GM19452 (cell line): ENCODE measurements around the gene PAK5.

Experiments
- ATAC-seq: cut with Tn5 transposase; IDR thresholded peaks from one replicate; pipeline ENCODE4 v1.9.1; 2021; ENCODE audit not compliant: unreplicated experiment

Gene PAK5

DNA sequence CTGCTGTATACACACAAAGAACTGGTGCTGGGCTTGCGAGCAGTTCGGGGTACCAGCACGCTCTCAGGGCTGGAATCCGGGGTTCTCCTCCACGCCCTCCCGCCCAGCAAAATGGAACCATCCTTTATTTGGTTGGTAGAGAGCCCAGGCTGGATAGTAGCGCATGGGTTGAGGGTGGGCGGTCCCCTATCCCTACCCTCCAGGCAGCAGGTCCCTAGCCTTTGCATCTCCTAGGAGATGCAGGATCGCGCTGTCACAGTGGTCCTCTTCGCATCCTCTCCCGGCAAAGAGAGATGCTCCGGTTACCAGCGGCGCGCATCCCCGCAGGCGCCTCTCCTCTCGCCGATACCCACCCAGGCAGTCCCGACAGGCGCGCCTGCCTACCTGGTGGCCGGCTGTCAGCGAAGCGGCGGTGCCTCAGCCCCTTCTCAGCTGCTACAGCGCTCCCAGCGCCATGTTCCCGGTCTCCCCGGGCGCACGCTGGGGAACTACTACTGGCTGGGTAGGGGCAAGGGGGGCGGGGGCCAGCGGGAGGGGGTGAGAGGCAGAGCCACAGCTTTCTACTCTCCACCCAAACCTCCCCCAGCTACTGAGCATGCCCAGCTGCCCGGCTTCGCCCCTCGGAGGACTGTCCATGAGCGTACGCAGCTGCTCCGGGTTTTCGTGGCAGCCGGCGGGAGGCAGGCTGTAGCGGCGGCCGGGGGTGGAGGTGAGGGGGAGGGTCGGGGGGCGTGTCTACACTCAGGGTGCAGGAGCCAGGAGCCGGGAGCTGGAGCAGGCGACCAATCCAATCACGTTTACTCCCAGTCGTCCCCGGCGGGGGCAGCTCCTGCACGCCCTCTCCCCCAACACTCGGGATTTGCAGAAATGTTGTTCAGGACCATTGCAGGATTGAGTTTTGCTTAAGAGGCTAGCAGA is at the start of gene PAK5:
Gene PAK5 (minus strand): TSS at position 699 of the 918 bp plus-strand sequence. CDS start 194,748 bp downstream, outside the sequence.
- no peak for ATAC-seq

GRCh38 chr20:9887706-9888105 is 48.8 kb upstream of the PAK5 start:
- ATAC-seq = no peak

DNA sequence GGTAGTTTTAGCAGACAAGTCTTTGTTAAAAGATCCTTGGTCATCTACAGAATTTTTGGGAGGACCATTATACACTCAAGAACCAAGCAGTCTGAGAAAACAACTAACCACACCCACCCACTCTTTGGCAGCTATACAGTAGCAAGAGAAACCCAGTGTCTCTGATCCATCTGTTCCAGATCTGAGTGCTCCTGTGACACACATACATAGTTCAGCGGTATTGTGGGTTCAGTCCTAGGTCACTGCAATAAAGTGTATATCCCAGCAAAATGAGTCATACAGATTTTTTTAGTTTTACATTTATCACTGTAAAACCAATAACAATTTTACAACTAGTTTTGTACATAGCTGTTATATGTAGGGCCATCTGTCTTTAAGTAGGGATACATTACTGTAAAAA is 47.4 kb upstream of the PAK5 start:
- no peak for ATAC-seq

- ATAC-seq = no peak
Observed at GRCh38 chr20:9884666-9885065, 45.8 kb upstream of the PAK5 start.

DNA sequence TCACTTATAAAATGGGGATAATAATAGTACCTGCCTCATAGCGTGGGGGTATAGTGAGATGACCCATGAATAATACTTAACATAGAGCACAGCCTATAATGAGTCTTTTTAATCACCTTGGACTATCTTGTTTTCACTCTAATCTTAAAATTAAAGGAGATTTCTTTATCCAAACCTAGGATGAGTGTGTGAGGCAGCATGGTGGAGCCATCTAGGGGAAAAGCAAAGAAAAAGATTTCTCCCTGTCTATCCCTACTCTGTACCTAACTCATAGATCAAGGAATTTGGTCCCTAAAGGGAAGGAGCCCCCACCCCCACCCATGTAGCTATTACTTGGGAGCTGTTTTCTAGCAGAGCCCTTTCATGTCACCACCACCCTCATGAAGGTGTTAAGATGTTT is 45.2 kb upstream of the PAK5 start:
- ATAC-seq = no peak

DNA sequence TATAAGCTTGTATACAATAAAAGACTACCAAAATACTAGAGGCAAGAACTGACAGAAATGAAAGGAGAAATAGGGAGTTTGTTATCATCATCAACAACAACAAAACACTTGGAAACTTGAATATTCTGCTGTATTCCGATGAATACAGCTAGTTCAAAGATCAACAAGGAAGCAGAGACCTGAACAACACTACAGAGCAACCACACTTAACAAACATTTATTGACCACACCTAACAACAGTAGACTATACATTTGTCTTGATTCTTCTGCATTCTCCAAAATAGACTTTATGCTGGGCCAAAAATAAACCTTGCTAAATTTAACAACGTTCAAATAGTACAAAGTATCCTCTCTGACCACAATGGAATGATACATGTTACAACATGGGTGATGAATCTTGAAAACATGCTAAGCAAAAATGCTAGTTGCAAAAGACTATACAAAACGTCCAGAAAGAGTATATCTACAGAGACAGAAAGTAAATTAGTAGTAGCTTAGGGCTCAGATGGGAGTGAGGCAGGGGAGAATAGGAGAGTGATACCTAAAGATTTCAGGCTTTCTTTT is 39.1 kb upstream of the PAK5 start:
- no peak for ATAC-seq

DNA sequence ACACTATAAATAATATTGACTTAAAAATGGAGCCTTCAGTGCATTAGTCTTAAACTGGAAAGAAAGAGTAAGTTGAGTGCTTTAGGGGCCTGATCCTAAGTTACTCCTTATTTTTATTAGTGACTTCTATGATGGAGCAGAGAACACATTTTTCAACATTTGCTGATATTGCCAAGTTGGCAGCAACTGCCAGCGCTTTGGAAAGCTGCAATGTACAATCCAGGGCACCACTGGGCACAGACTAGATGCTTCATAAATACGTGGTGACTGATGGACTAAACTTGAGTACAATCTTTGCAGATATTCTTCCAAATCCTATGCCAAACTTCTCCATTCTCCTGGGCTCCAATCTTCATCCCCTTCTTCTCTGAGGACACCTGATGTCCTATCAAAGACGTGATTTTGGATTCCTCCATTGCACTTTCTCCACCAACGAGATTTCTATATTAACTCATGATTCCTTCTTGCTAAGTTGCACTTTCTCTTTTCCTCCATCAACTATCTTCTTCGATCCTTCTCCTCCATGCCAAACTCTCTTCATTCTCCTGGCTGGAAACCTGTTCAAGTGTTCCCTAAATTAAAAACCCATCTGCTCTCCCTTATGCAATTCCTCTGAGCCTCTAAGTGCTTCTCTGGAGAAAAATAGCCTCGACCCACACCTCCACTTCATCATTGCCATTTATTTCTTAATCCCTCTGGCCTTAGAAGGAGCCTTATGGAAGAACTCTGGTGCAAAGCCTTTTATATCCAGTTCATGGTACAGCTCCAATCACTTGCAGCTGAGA is 28.5 kb upstream of the PAK5 start:
- ATAC-seq = no peak

DNA sequence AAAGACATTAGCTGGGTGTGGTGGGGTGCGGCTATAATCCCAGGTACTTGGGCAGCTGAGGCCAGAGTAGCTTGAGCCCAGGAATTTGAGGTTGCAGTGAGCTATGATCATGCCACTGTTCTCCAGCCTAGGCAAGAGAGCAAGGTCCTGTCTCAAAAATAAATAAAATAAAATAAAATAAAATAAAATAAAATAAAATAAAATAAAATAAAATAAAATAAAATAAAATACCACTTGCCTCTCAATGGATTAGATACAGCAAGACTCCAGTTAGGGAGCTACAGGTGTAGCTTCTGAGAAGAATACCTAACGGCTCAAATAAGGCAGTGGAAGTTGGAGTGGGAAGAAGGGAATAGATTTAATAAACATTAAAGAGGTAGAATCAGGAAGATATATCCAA is 13.7 kb upstream of the PAK5 start:
- no peak for ATAC-seq

DNA sequence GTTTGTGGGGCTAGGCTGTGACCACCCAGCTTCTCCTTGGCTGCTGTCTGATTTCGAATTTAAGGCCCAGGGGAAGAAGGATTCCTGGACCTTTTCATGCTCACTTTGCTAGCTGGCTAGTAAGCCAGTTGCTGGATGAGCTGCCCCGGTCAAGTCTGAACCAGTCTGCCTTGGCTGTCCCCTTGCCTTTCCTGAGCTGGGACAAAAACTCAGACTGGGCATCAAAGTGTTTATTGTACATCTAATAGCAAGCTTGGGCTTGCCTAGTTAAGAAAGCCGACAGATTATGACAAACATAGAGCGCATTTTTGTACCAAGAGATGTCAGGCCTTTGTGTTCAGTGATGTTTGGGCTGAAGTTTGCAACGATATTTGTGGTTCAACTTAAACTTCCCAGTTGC is 750 bp upstream of the PAK5 start:
- no peak for ATAC-seq

DNA sequence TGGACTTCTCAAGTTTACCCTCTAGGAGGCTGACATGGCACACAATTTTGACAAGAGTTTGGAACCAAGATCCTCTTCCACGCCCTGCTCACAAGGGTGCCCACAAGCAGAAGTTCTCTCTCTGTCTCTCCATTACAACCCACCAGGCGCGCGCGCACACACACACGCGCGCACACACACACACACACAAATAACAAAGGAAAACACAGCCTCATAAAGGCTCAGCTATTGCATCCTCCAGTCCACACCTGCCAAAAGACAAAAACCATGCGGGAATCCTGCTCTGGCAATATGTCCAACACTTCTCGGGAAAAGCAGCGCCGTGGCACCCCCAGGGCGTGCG is 870 bp downstream of the PAK5 start:
- no peak for ATAC-seq

DNA sequence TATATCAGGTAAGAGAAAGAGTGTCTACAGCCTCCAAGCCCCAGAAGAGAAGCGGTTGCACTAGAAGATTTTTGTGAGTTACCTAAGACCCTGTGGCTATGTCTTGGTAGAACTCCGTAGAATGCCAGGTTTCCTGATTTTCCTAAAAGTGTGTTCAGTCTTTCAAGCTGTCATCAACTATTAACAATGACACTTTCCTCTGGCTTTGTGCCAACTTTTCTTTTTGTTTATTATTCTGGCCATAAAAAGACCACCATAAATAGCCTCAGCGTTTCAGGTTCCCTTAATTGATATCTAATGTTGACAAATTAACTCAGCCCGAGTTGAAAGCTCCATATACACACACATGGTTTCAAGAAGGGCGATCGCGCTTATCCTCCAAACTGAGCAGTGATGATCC is 1.2 kb downstream of the PAK5 start:
- no peak for ATAC-seq

GRCh38 chr20:9835302-9835701 is 3.6 kb downstream of the PAK5 start:
- no peak for ATAC-seq

DNA sequence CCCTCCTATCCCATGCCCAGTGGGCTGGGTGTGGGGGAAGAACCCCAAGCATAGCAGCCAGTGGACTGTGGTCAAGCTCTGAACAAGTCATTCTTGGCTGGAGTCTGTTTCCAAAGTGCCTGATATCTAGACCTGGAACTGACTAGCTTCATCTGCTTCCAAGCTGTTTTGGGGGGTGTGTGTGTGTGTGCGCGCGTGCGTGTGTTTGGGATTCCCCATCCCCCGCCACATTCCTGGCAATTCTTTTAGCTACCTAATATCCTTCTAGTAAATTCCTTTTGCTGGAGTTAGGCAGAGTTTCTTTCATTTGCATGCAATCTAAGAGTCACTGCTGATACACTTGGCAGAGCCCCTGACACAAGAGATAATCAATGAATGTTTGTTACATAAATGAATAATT is 7.8 kb downstream of the PAK5 start:
- ATAC-seq = no peak

DNA sequence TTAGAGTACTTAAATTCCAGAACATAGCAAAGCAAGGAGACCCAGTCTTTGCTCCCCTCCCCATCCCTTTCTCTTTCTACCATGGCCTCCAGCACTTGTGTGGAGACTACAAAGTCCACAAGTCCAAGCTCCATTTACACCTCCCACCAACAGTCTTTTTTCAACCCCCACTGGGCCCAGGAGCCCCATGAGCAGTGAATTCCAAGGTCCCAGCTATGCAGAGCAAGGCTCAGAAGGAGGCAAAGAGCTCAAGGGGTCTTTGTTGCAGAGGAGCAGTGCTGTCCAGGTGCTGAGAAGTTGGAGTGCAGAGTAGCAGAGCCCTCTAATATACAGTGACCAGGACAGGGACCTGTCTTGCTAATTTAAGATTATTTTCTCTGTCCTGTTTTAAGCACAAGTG is 9.0 kb downstream of the PAK5 start:
- no peak for ATAC-seq

DNA sequence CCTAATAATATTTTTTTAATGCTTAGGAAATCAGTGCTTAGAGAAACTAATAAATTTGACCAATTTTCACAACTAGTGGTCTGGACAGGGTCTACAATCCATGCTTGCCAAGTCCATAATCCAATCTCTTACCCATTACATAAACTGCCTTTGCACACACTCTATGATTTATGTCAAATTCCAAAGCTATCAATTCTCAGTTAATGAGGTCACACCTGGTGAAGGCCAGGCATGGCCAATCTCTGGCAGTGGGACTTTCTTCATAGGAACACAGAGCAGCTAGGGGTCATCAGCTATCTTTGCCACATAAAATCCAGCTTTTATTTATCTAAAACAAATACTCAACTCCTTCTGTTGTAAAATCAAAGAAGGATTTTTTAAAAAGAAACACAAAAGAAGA is 21.2 kb downstream of the PAK5 start:
- no peak for ATAC-seq

DNA sequence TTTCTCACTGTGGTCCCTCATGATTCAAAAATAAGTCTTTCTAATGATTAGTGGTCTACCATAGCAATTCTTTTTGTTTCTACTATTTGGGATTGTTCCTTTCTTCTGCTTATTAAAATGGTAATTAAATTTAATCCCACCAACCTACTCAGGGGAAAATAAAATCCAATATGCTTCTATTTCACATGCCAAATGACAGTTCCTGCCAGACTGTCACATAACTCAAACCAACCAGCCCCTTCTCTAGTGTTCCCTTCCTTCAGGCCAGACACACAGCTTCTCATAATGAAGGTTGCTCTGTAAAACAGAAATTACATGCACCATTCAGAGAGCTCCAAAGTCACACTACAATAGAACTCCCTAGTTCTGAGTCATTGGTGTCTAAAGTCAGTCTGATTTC is 23.2 kb downstream of the PAK5 start:
- ATAC-seq = no peak

DNA sequence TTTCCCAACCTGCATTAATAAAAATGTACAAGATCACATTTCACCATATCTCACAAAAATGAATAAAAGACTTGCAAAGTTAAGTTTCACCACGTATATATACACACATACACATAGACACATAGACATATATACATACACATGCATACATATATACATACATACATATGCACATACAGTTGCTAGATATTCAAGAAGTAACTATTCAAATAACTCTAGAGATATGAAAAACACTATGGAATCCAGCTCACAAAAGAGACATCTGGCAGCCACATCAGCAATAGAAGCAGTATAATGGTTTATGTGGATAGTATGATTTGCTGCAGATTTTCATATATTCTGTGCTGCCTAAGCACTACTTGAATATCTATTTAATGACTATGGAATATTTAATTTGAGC is 28.1 kb downstream of the PAK5 start:
- no peak for ATAC-seq

DNA sequence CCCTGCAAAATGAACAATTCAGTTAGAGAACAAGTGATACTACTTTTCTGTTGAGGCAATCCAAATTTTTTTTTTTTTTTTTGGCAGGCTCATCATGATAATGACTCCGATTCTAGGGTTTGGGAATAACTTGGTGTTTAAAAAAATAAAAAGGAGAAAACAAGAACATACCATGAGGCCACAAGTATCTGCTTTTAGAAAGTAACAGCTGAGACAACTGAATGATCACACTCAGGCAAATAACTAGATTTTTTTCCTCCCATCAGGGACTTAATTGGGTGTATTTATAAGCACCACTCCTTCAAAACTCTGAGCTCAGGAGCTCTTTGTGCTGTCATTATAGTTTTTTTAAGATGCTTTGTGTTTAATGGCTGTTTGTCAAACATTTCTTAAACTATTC is 29.6 kb downstream of the PAK5 start:
- no peak for ATAC-seq

DNA sequence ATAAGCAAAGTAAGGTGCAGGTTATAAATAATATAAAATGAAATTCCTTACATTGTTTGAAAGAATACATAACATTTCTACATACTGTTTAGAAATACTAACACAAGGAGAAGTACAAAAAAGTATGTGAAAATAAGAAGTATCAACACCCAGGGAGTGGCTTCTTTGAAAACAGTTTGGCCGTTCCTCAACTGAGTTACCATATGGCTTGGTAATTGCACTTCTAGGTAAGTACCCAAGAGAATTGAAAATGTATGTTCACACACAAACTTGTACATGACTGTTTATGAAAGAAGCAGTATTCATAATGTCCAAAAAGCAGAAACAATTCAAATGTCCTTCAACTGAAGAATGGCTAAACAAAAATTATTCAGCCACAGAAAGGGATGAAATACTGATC is 30.7 kb downstream of the PAK5 start:
- ATAC-seq = no peak

GRCh38 chr20:9807136-9807535 is 31.7 kb downstream of the PAK5 start:
- no peak for ATAC-seq

- no peak for ATAC-seq
Observed at GRCh38 chr20:9800421-9800820, 38.5 kb downstream of the PAK5 start.

- ATAC-seq = no peak
Observed at GRCh38 chr20:9794831-9795230, 44.0 kb downstream of the PAK5 start.
